GM20000 (cell line): ENCODE measurements around the gene IZUMO2.
"Not testable (repeated sequence)": the region's sequence is repeated elsewhere in the genome, so short reads cannot be mapped to it uniquely, and the experiment has no call there.

Experiments
- DNase-seq: peaks from one replicate; pipeline ENCODE4 v3.0.0; 2012; ENCODE audit warnings: low spot score
- CTCF ChIP-seq: IDR thresholded peaks from 2 replicates; pipeline ENCODE4 v1.5.1; 2012; ENCODE audit warnings: mild to moderate bottlenecking, control low read depth; ENCODE audit errors: extremely low read depth, missing control alignments

IZUMO2 gene

GRCh38 chr19:50155520-50156109 lies 7.5 kb downstream of the IZUMO2 start:
- TF ChIP-seq CTCF, result no peak
- DNase-seq, result no peak

- no peak for DNase-seq
- no peak for TF ChIP-seq CTCF
These were observed 8.6 kb downstream of the IZUMO2 start for GRCh38 chr19:50154529-50154928.

GRCh38 chr19:50152578-50152977 lies 10.5 kb downstream of the IZUMO2 start:
- no peak for TF ChIP-seq CTCF
- DNase-seq, result no peak

GRCh38 chr19:50148528-50148927 lies 14.6 kb downstream of the IZUMO2 start:
- TF ChIP-seq CTCF, result no peak
- DNase-seq, result no peak

- no peak for TF ChIP-seq CTCF
- DNase-seq, result peak; percentile 62
These were observed 15.3 kb downstream of the IZUMO2 start for GRCh38 chr19:50147462-50148423.

GRCh38 chr19:50141921-50142320 lies 21.2 kb downstream of the IZUMO2 start:
- DNase-seq, result not testable (repeated sequence)

GRCh38 chr19:50140118-50140845 lies 22.8 kb downstream of the IZUMO2 start:
- DNase-seq, result not testable (repeated sequence)

- DNase-seq, result not testable (repeated sequence)
These were observed 26.3 kb downstream of the IZUMO2 start for GRCh38 chr19:50136603-50137365.

GRCh38 chr19:50135856-50136602 lies 27.1 kb downstream of the IZUMO2 start:
- not testable (repeated sequence) for DNase-seq

- DNase-seq, result not testable (repeated sequence)
These were observed 28.0 kb downstream of the IZUMO2 start for GRCh38 chr19:50134777-50135719.
